ENCODE measurements around the gene C16orf90. TPM values are rescaled to one million over a fixed set of nuclear protein-coding genes. Genes with fewer than 3 reads are reported as not detected.
"Not testable (repeated sequence)": the region's sequence is repeated elsewhere in the genome, so short reads cannot be mapped to it uniquely, and the experiment has no call there.

The C16orf90 gene
- total RNA-seq, 1 experiment from 2014 or later = not detected

- intact Hi-C loops (cut with micrococcal nuclease) = no loop called here
- no peak for TF ChIP-seq CTCF (conservative IDR thresholded peaks at IDR 0.05; ENCODE audit: low read depth, low read length)
- no peak for TF ChIP-seq EZH2 (IDR thresholded peaks at IDR 0.05; ENCODE audit: low read length, unreplicated experiment)
- no peak for TF ChIP-seq EZH2phosphoT487 (IDR thresholded peaks at IDR 0.05; ENCODE audit: borderline replicate concordance, low read length)
- ChIA-PET CTCF (no interaction called here), POLR2A (ENCODE audit: unreplicated experiment) (no interaction called here)
- no peaks in the 10 kb centered on the region for H3F3A ChIP-seq (ENCODE audit: low read length, unreplicated experiment)
- no TSS peak for BruUV-seq (replicated peaks)
- H3K9ac ChIP-seq (ENCODE audit: low read length) = no peak overlapping the region
- H3K27me3 ChIP-seq (ENCODE audit: low read length) = no peaks in the 10 kb centered on the region
- H4K20me1 ChIP-seq (ENCODE audit: low read length) = no peaks in the 10 kb centered on the region
- DNase-seq (no peak), ATAC-seq (no peak)
- peaks cover 7% of the 10 kb centered on the region; the same call in 1 of the 2 replicates for H3K4me1 ChIP-seq (ENCODE audit: insufficient read depth, low read length)
- H3K27ac ChIP-seq (ENCODE audit: low read length) = no peak overlapping the region
- H3K36me3 ChIP-seq (ENCODE audit: low read depth, low read length) = peaks cover 3% of the 10 kb centered on the region; the same call in 1 of the 2 replicates
- H3K4me3 ChIP-seq (ENCODE audit: low read length) = no peak overlapping the region
- no peaks in the 10 kb centered on the region for H3K79me2 ChIP-seq (ENCODE audit: low read length)
- H3K9me3 ChIP-seq (ENCODE audit: low read length) = no peaks in the 10 kb centered on the region
- H3K4me2 ChIP-seq (ENCODE audit: low read length) = no peak overlapping the region
- H2AFZ ChIP-seq (ENCODE audit: low read length) = no peak overlapping the region
- H3K9me2 ChIP-seq (replicated peaks; ENCODE audit: low read length) = no peaks in the 10 kb centered on the region
These were observed 13.4 kb upstream of the C16orf90 start for GRCh38 chr16:3508736-3509135.

GRCh38 chr16:3503523-3503922 is 8.2 kb upstream of the C16orf90 start:
- H3K36me3 ChIP-seq (ENCODE audit: low read depth, low read length) = peaks cover 3% of the 10 kb centered on the region; the same call in 1 of the 2 replicates
- intact Hi-C loops (cut with micrococcal nuclease) = loop anchor here (5.0 kb wide), 1 partner anchor 241 kb away; no protein-coding TSS in a partner anchor
- POLR2A ChIA-PET (ENCODE audit: unreplicated experiment) = interaction anchor here (0.6 kb wide), 1 partner anchor 444 kb away, joined by 4 read pairs; no protein-coding TSS in a partner anchor
- no TSS peak for BruUV-seq (replicated peaks)
- no peaks in the 10 kb centered on the region for H3F3A ChIP-seq (ENCODE audit: low read length, unreplicated experiment)
- CTCF ChIA-PET = no interaction called here
- H3K9ac ChIP-seq (ENCODE audit: low read length) = no peak overlapping the region
- H3K9me3 ChIP-seq (ENCODE audit: low read length) = no peaks in the 10 kb centered on the region
- TF ChIP-seq CTCF (conservative IDR thresholded peaks at IDR 0.05; ENCODE audit: low read depth, low read length) (no peak), EZH2phosphoT487 (IDR thresholded peaks at IDR 0.05; ENCODE audit: borderline replicate concordance, low read length) (no peak), EZH2 (IDR thresholded peaks at IDR 0.05; ENCODE audit: low read length, unreplicated experiment) (no peak)
- H2AFZ ChIP-seq (ENCODE audit: low read length) = no peak overlapping the region
- no peaks in the 10 kb centered on the region for H4K20me1 ChIP-seq (ENCODE audit: low read length)
- H3K4me1 ChIP-seq (ENCODE audit: insufficient read depth, low read length) = peaks cover 4% of the 10 kb centered on the region; the same call in 1 of the 2 replicates
- H3K27ac ChIP-seq (ENCODE audit: low read length) = no peak overlapping the region
- no peak overlapping the region for H3K4me2 ChIP-seq (ENCODE audit: low read length)
- H3K9me2 ChIP-seq (replicated peaks; ENCODE audit: low read length) = no peaks in the 10 kb centered on the region
- H3K4me3 ChIP-seq (ENCODE audit: low read length) = no peak overlapping the region
- peaks cover 6% of the 10 kb centered on the region for H3K79me2 ChIP-seq (ENCODE audit: low read length)
- ATAC-seq (no peak), DNase-seq (no peak)
- no peaks in the 10 kb centered on the region for H3K27me3 ChIP-seq (ENCODE audit: low read length)

- no peaks in the 10 kb centered on the region for H3K27me3 ChIP-seq (ENCODE audit: low read length)
- peaks cover 6% of the 10 kb centered on the region for H3K79me2 ChIP-seq (ENCODE audit: low read length)
- ChIA-PET CTCF (no interaction called here), POLR2A (ENCODE audit: unreplicated experiment) (no interaction called here)
- H4K20me1 ChIP-seq (ENCODE audit: low read length) = no peaks in the 10 kb centered on the region
- H3K9me3 ChIP-seq (ENCODE audit: low read length) = no peaks in the 10 kb centered on the region
- intact Hi-C loops (cut with micrococcal nuclease) = loop anchor here (2.0 to 5.0 kb wide), 2 partner anchors 240 to 345 kb away; no protein-coding TSS in a partner anchor
- no peak for TF ChIP-seq EZH2 (IDR thresholded peaks at IDR 0.05; ENCODE audit: low read length, unreplicated experiment)
- TF ChIP-seq EZH2phosphoT487 (IDR thresholded peaks at IDR 0.05; ENCODE audit: borderline replicate concordance, low read length) = no peak
- no peak for TF ChIP-seq CTCF (conservative IDR thresholded peaks at IDR 0.05; ENCODE audit: low read depth, low read length)
- no peaks in the 10 kb centered on the region for H3F3A ChIP-seq (ENCODE audit: low read length, unreplicated experiment)
- no peaks in the 10 kb centered on the region for H3K36me3 ChIP-seq (ENCODE audit: low read depth, low read length)
- BruUV-seq (replicated peaks) = no TSS peak
- H3K27ac ChIP-seq (ENCODE audit: low read length) = no peak overlapping the region
- H3K4me1 ChIP-seq (ENCODE audit: insufficient read depth, low read length) = peaks cover 4% of the 10 kb centered on the region; the same call in 1 of the 2 replicates
- ATAC-seq (no peak), DNase-seq (no peak)
- no peaks in the 10 kb centered on the region for H3K9me2 ChIP-seq (replicated peaks; ENCODE audit: low read length)
- H3K4me3 ChIP-seq (ENCODE audit: low read length) = peak overlapping the region; percentile 86
- H3K4me2 ChIP-seq (ENCODE audit: low read length) = peak overlapping the region; percentile 82
- peak overlapping the region; percentile 81 for H2AFZ ChIP-seq (ENCODE audit: low read length)
- H3K9ac ChIP-seq (ENCODE audit: low read length) = peak overlapping the region; percentile 75
These were observed 6.6 kb upstream of the C16orf90 start for GRCh38 chr16:3501783-3502400.

GRCh38 chr16:3501412-3501761 is 6.1 kb upstream of the C16orf90 start:
- CTCF ChIA-PET; H3K4me1 ChIP-seq (ENCODE audit: insufficient read depth, low read length); H3K9me3 ChIP-seq (ENCODE audit: low read length); H3K27ac ChIP-seq (ENCODE audit: low read length); BruUV-seq (replicated peaks); H3K9me2 ChIP-seq (replicated peaks; ENCODE audit: low read length); H3F3A ChIP-seq (ENCODE audit: low read length, unreplicated experiment); DNase-seq; POLR2A ChIA-PET (ENCODE audit: unreplicated experiment); H3K79me2 ChIP-seq (ENCODE audit: low read length); H3K27me3 ChIP-seq (ENCODE audit: low read length); H3K36me3 ChIP-seq (ENCODE audit: low read depth, low read length); H4K20me1 ChIP-seq (ENCODE audit: low read length): not testable (repeated sequence)
- H3K4me3 ChIP-seq (ENCODE audit: low read length) = peak overlapping the region; percentile 86
- peak overlapping the region; percentile 82 for H3K4me2 ChIP-seq (ENCODE audit: low read length)
- peak overlapping the region; percentile 81 for H2AFZ ChIP-seq (ENCODE audit: low read length)
- intact Hi-C loops (cut with micrococcal nuclease) = loop anchor here (2.0 to 5.0 kb wide), 2 partner anchors 239 to 345 kb away; no protein-coding TSS in a partner anchor
- H3K9ac ChIP-seq (ENCODE audit: low read length) = peak overlapping the region; percentile 75
- ATAC-seq = peak; percentile 8; the same call in 1 of the 2 replicates

Measured in PC-3 (cell line).